SK-N-SH (cell line): ENCODE measurements around the gene MMD2. TPM values are rescaled to one million over a fixed set of nuclear protein-coding genes. Genes with fewer than 3 reads are reported as not detected.

ENCODE experiments used
- CTCF ChIA-PET: fragments of 300-600, 350-600 bp; formaldehyde crosslinking; extraction: SDS; loops from one replicate; lab custom pipeline; 2021; lab: Yijun Ruan, JAX
- POLR2A ChIA-PET: fragments of 350-600 bp; sonication (Branson Sonifier 250); formaldehyde crosslinking; extraction: SDS; loops from one replicate; lab custom pipeline; 2020; ENCODE audit warnings: antibody characterized with exemption, inconsistent platforms; lab: Yijun Ruan, JAX
- DNase-seq: peaks from one replicate; pipeline ENCODE4 v3.0.0; 2012
- H2AFZ ChIP-seq: fragments of 200-600 bp; sonication (generic); 2 replicates; pipeline ENCODE4 v1.8.1; 2016; ENCODE audit warnings: antibody characterized with exemption, mild to moderate bottlenecking, low read depth
- H3F3A ChIP-seq: fragments of 200-600 bp; sonication (generic); replicated peaks from 2 replicates; pipeline ENCODE3; 2016; ENCODE audit warnings: antibody characterized with exemption, mild to moderate bottlenecking; ENCODE audit not compliant: insufficient read depth
- H3K27ac ChIP-seq, 2 experiments: fragments of 200-500 bp in 1 of 2; fragments of 200-600 bp in 1 of 2; sonication (Bioruptor generic) in 1 of 2; sonication (generic), shearing (Covaris generic) in 1 of 2; 2 replicates each; pipeline versions ENCODE4 v1.5.1 to v1.6.1; 2014 to 2016; ENCODE audit warnings: low read depth in 2 of 2, inconsistent platforms in 1 of 2, low read length in 1 of 2, mild to moderate bottlenecking in 1 of 2, mixed read lengths in 1 of 2
- H3K27me3 ChIP-seq: fragments of 200-600 bp; sonication (generic), shearing (Covaris generic); 2 replicates; pipeline ENCODE4 v1.6.1; 2016; ENCODE audit warnings: mixed run types; ENCODE audit not compliant: insufficient read depth
- H3K36me3 ChIP-seq, 2 experiments: fragments of 200-500 bp in 1 of 2; fragments of 200-600 bp in 1 of 2; sonication (Bioruptor generic) in 1 of 2; sonication (generic) in 1 of 2; replicated peaks in 1 of 2; 2 replicates each; pipeline versions ENCODE3 to v1.5.1; 2014 to 2016; ENCODE audit warnings: low read length in 1 of 2, mild to moderate bottlenecking in 1 of 2; ENCODE audit not compliant: insufficient read depth in 2 of 2, control insufficient read depth in 1 of 2
- H3K4me1 ChIP-seq, 2 experiments: fragments of 200-500 bp in 1 of 2; fragments of 200-600 bp in 1 of 2; sonication (Bioruptor generic) in 1 of 2; sonication (generic), shearing (Covaris generic) in 1 of 2; 2 replicates each; pipeline versions ENCODE4 v1.5.1 to v1.6.1; 2014 to 2016; ENCODE audit warnings: low read depth in 1 of 2, low read length in 1 of 2, mixed run types in 1 of 2; ENCODE audit not compliant: insufficient read depth in 2 of 2, control insufficient read depth in 1 of 2
- H3K4me2 ChIP-seq: fragments of 200-600 bp; sonication (generic), shearing (Covaris generic); 2 replicates; pipeline ENCODE4 v1.6.1; 2017; ENCODE audit warnings: mixed run types
- H3K4me3 ChIP-seq, 2 experiments: fragments of 200-500 bp in 1 of 2; fragments of 200-600 bp in 1 of 2; sonication (Bioruptor generic) in 1 of 2; sonication (generic), shearing (Covaris generic) in 1 of 2; 2 replicates each; pipeline versions ENCODE4 v1.5.1 to v1.8.1; 2014 to 2016; ENCODE audit warnings: low read depth in 2 of 2, inconsistent platforms in 1 of 2, low read length in 1 of 2, mild to moderate bottlenecking in 1 of 2, mixed read lengths in 1 of 2, moderate library complexity in 1 of 2
- H3K79me2 ChIP-seq: fragments of 200-600 bp; sonication (generic); 2 replicates; pipeline ENCODE4 v1.8.1; 2017; ENCODE audit warnings: mild to moderate bottlenecking; ENCODE audit not compliant: insufficient read depth
- H3K9ac ChIP-seq: fragments of 200-600 bp; sonication (generic); 2 replicates; pipeline ENCODE4 v1.6.1; 2017; ENCODE audit warnings: mixed run types
- H3K9me2 ChIP-seq: fragments of 200-600 bp; sonication (generic); 2 replicates; pipeline ENCODE4 v1.6.1; 2017; ENCODE audit warnings: mixed run types
- H3K9me3 ChIP-seq: fragments of 200-600 bp; sonication (generic); 2 replicates; pipeline ENCODE4 v1.6.1; 2017; ENCODE audit warnings: mixed run types, mild to moderate bottlenecking, moderate library complexity
- H4K20me1 ChIP-seq: fragments of 200-600 bp; sonication (generic); 2 replicates; pipeline ENCODE4 v1.6.1; 2017; ENCODE audit warnings: mild to moderate bottlenecking, mixed run types; ENCODE audit not compliant: insufficient read depth
- CHD2 ChIP-seq: fragments of 150-350 bp; IDR thresholded peaks from 2 replicates; pipeline ENCODE4 v1.6.1; 2018; ENCODE audit warnings: low read length; ENCODE audit not compliant: partially characterized antibody
- CTCF ChIP-seq: fragments of 200-600 bp; sonication (generic); IDR thresholded peaks from 2 replicates; pipeline ENCODE4 v1.6.1; 2017; ENCODE audit warnings: antibody characterized with exemption, mild to moderate bottlenecking, moderate library complexity
- FOXJ3 ChIP-seq: sonication (generic); formaldehyde crosslinking; IDR thresholded peaks from 2 replicates; pipeline ENCODE4 v1.5.1; 2020; ENCODE audit warnings: mild to moderate bottlenecking, missing genetic modification reagents
- GABPA ChIP-seq: IDR thresholded peaks from 2 replicates; pipeline ENCODE4 v1.4.0; 2012; ENCODE audit warnings: low read depth, mild to moderate bottlenecking
- IRF3 ChIP-seq: fragments of 150-350 bp; IDR thresholded peaks from 2 replicates; pipeline ENCODE4 v1.6.1; 2016; ENCODE audit warnings: mild to moderate bottlenecking, low read depth, low read length
- MAX ChIP-seq: IDR thresholded peaks from 2 replicates; pipeline ENCODE4 v1.4.0; 2012; ENCODE audit warnings: low read depth
- MEF2A ChIP-seq: IDR thresholded peaks from 2 replicates; pipeline ENCODE4 v1.4.0; 2012; ENCODE audit warnings: low read depth, borderline replicate concordance
- NRF1 ChIP-seq: IDR thresholded peaks from 2 replicates; pipeline ENCODE4 v1.6.1; 2012; ENCODE audit warnings: low read depth, mild to moderate bottlenecking, low read length
- PBX3 ChIP-seq: IDR thresholded peaks from 2 replicates; pipeline ENCODE4; 2012
- POLR2AphosphoS5 ChIP-seq: IDR thresholded peaks from 2 replicates; pipeline ENCODE4 v1.6.1; 2012; ENCODE audit warnings: low read depth, low read length
- REST ChIP-seq: IDR thresholded peaks from 2 replicates; pipeline ENCODE4 v1.6.1; 2012; ENCODE audit warnings: mild to moderate bottlenecking, low read depth, low read length, moderate library complexity
- RXRA ChIP-seq: IDR thresholded peaks from 2 replicates; pipeline ENCODE4 v1.4.0; 2012; ENCODE audit warnings: low read depth, mild to moderate bottlenecking, borderline replicate concordance
- SIN3A ChIP-seq: IDR thresholded peaks from 2 replicates; pipeline ENCODE4 v1.6.1; 2012; ENCODE audit warnings: low read depth, mild to moderate bottlenecking, low read length, moderate library complexity, borderline replicate concordance
- TCF12 ChIP-seq: IDR thresholded peaks from 2 replicates; pipeline ENCODE4 v1.4.0; 2012
- USF1 ChIP-seq: IDR thresholded peaks from 2 replicates; pipeline ENCODE4 v1.4.0; 2012; ENCODE audit warnings: low read depth, borderline replicate concordance
- USF2 ChIP-seq: fragments of 150-350 bp; IDR thresholded peaks from 2 replicates; pipeline ENCODE4 v1.6.1; 2017; ENCODE audit warnings: antibody characterized with exemption, low read length, low read depth, borderline replicate concordance
- WGBS: methylation state at CpG from one replicate; pipeline ENCODE4 v1.1.6; 2017; ENCODE audit warnings: low lambda C conversion rate; 5-methylcytosine and 5-hydroxymethylcytosine counted together
- polyA plus RNA-seq, 3 experiments: library from polyadenylated mRNA; depleted of rRNA; stranded (reverse); fragments of >200 nt; gene quantifications; 2 replicates each; pipeline ENCODE4 v1.2.3, GENCODE V29; 2012

The MMD2 gene
- polyA plus RNA-seq, 1 of the 3 experiments (the other 2 are of a cell fraction), result not detected

- Histone ChIP-seq H3K27ac (no peak overlapping the region), H3K9me3 (0 out of 2 replicates have a peak, but pooled peaks cover 3% of the 10 kb centered on the region), H2AFZ (no peak overlapping the region), H3K9me2 (no peaks in the 10 kb centered on the region), H3K4me1 (no peaks in the 10 kb centered on the region), H3K4me2 (no peak overlapping the region), H3K27me3 (no peaks in the 10 kb centered on the region), H3K9ac (no peak overlapping the region), H3F3A (no peaks in the 10 kb centered on the region), H3K4me3 (no peak overlapping the region), H4K20me1 (no peaks in the 10 kb centered on the region), H3K79me2 (no peaks in the 10 kb centered on the region), H3K36me3 (no peaks in the 10 kb centered on the region)
- POLR2A ChIA-PET, result no interaction called here
- no peak for DNase-seq
- 41% methylated on average over 11 of the region's 11 CpGs for WGBS
- TF ChIP-seq RXRA (no peak), REST (peak; percentile 91)
- CTCF ChIA-PET, result interaction anchor here (0.6 to 0.9 kb wide), 2 partner anchors 22 to 54 kb away, joined by 3 to 4 read pairs; no protein-coding TSS in a partner anchor
Measured at GRCh38 chr7:4951903-4952636, 6.9 kb downstream of the MMD2 start.

- ChIA-PET POLR2A (no interaction called here), CTCF (interaction anchor here (0.9 kb wide), 1 partner anchor 23 kb away, joined by 4 read pairs; no protein-coding TSS in a partner anchor)
- H3K27ac ChIP-seq, result no peak overlapping the region
- H3K27me3 ChIP-seq, result peaks cover 7% of the 10 kb centered on the region; the same call in 1 of the 2 replicates
- no peak overlapping the region for H3K4me3 ChIP-seq
- 0 out of 2 replicates have a peak, but pooled peaks cover 3% of the 10 kb centered on the region for H3K9me3 ChIP-seq
- no peak overlapping the region for H2AFZ ChIP-seq
- H3K9me2 ChIP-seq, result no peaks in the 10 kb centered on the region
- H3F3A ChIP-seq, result no peaks in the 10 kb centered on the region
- H3K79me2 ChIP-seq, result no peaks in the 10 kb centered on the region
- H3K4me1 ChIP-seq, result no peaks in the 10 kb centered on the region
- 20% methylated on average over 5 of the region's 5 CpGs for WGBS
- no peak for DNase-seq
- H3K36me3 ChIP-seq, result no peaks in the 10 kb centered on the region
- H3K4me2 ChIP-seq, result no peak overlapping the region
- no peaks in the 10 kb centered on the region for H4K20me1 ChIP-seq
- no peak overlapping the region for H3K9ac ChIP-seq
- TF ChIP-seq USF2 (no peak), CHD2 (no peak), GABPA (no peak), USF1 (no peak), MAX (no peak), NRF1 (no peak), MEF2A (no peak), SIN3A (no peak), FOXJ3 (CRISPR knock-in tag) (no peak), RXRA (no peak), IRF3 (no peak), CTCF (no peak), PBX3 (no peak), POLR2AphosphoS5 (no peak), TCF12 (no peak)
Measured at GRCh38 chr7:4951304-4951703, 7.7 kb downstream of the MMD2 start.
